GM06990 (cell line): Measurements from ENCODE around the gene CCDC187.

Experiments
- DNase-seq: peaks from one replicate; pipeline ENCODE4 v3.0.0-alpha.2; 2011; ENCODE audit not compliant: insufficient read length; ENCODE audit errors: extremely low read depth
- H3K27me3 ChIP-seq: replicated peaks from 2 replicates; pipeline ENCODE4 v1.6.0; 2011; ENCODE audit warnings: low read length; ENCODE audit not compliant: control insufficient read depth, insufficient read depth
- H3K36me3 ChIP-seq: 2 replicates; pipeline ENCODE4 v1.5.1; 2011; ENCODE audit warnings: low read length; ENCODE audit not compliant: control insufficient read depth, insufficient read depth
- H3K4me3 ChIP-seq: replicated peaks from 2 replicates; pipeline ENCODE4 v1.5.1; 2011; ENCODE audit warnings: low read depth, mild to moderate bottlenecking, control low read depth, low read length
- TF ChIP-seq, protein P1 (sequence below): IDR thresholded peaks from 2 replicates; pipeline ENCODE4 v1.5.1; 2011; ENCODE audit warnings: low read length, control low read depth, mild to moderate bottlenecking, inconsistent platforms; ENCODE audit not compliant: insufficient read depth, poor library complexity, severe bottlenecking

CCDC187 gene

DNA sequence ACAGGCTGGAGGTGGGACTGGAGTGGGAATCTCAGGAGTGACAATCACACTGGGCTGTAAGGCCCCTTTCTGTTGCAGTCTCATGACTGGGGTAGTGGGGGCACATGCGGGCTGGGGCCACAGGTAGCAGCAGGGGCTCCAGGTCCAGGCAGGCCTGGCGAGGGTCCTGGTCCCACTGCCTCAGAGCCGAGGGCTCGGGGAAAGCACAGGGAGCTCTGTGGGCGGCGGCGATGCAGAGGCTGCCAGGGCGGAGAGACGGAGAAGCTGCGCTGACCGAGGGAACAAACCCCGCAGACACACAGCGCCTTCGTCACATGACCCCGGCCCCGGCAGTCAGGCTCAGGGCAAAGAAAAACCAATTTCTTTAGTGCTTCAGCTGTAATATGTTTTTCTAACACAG is 93.6 kb downstream of the CCDC187 start:
- no peak for DNase-seq
- no peaks in the 10 kb centered on the region for H3K27me3 ChIP-seq
- no peak overlapping the region for H3K4me3 ChIP-seq
- peaks cover 27% of the 10 kb centered on the region for H3K36me3 ChIP-seq
- TF ChIP-seq, protein P1, sequence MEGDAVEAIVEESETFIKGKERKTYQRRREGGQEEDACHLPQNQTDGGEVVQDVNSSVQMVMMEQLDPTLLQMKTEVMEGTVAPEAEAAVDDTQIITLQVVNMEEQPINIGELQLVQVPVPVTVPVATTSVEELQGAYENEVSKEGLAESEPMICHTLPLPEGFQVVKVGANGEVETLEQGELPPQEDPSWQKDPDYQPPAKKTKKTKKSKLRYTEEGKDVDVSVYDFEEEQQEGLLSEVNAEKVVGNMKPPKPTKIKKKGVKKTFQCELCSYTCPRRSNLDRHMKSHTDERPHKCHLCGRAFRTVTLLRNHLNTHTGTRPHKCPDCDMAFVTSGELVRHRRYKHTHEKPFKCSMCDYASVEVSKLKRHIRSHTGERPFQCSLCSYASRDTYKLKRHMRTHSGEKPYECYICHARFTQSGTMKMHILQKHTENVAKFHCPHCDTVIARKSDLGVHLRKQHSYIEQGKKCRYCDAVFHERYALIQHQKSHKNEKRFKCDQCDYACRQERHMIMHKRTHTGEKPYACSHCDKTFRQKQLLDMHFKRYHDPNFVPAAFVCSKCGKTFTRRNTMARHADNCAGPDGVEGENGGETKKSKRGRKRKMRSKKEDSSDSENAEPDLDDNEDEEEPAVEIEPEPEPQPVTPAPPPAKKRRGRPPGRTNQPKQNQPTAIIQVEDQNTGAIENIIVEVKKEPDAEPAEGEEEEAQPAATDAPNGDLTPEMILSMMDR, result no peak

DNA sequence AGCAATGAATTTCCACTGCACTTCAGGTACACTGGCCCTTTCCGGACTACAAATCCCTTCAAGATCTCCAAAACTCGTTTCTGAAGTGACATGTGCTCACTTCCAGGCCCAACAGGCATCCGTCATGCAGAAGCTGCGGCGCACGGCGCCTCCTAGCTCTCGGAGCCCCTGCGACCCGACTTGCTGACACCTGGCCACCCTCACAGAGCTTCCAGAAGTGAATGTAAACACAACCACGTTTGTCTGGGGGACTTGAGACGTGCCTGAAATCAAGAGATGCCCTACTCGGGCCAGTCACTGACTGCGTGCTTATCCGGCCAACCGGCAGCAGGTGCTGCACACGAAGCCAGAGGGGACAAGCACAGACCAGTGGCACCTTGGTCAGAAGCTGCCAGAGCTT is 94.1 kb downstream of the CCDC187 start:
- DNase-seq, result no peak
- Histone ChIP-seq H3K27me3 (peaks cover under 1% of the 10 kb centered on the region; the same call in 1 of the 2 replicates), H3K4me3 (no peak overlapping the region), H3K36me3 (peaks cover 24% of the 10 kb centered on the region)
- TF ChIP-seq, protein P1, result no peak

DNA sequence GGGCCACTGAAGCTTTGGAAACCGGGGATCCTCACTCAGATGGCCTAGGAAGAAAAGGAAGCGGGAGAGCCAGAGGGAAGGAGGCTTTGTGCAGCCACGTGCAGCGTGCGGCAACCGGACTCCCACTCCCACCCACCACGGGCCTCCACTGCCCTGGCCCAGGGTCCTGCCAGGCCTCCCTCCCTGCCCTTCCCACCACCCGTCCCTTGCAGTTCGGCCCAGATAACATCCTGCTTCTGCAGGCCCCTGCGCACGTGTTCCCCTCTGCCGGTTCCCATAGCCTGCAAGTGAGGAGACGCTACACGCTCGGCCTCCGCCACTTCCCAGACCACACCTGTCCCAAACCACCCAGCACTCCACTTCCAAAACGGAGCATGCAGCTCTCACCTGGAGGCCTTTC is 94.7 kb downstream of the CCDC187 start:
- H3K4me3 ChIP-seq, result no peak overlapping the region
- peaks cover 18% of the 10 kb centered on the region for H3K36me3 ChIP-seq
- peaks cover 2% of the 10 kb centered on the region; the same call in 1 of the 2 replicates for H3K27me3 ChIP-seq
- TF ChIP-seq, protein P1, result no peak
- no peak for DNase-seq

DNA sequence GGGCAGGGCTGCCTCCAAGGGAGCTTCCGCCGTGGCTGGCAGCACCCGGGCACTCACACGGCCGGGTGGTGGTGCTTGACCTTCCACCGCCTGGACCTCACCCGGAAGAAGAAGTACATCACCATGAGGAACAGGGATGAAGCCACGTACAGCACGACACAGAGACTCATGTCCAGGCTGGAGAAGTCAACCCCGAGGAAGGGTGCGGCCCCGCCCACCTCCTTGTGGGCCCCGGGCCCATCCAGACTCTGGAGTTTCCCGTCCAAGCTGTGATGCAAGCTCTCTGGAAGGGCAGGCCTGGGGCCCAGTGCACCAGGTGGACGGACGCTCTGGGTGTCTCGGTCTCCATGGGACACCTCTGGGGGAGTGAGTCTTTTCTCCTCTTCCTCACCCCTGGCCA is 95.2 kb downstream of the CCDC187 start:
- Histone ChIP-seq H3K4me3 (no peak overlapping the region), H3K36me3 (peaks cover 16% of the 10 kb centered on the region), H3K27me3 (peaks cover 2% of the 10 kb centered on the region; the same call in 1 of the 2 replicates)
- TF ChIP-seq, protein P1, result no peak
- no peak for DNase-seq

DNA sequence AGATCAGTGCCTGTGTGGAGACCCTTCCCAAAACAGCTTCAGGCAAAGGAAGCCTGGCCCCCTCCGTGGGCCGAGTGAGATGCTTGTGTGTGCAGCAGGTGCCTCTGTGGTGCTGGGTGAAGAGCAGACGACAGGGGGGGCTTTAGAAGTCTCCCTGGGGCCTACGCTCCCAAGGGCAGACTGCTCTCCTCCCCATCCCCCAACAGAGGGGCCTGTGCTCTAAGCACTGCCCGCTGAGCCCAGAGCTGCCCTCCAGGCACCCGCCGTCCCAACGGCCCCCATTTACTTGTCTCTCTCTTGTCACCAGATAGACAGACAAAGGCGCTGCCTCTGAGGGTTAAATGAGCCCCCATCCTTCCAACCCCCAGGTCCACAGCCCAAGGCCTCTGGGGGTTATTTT is 96.3 kb downstream of the CCDC187 start:
- peaks cover 10% of the 10 kb centered on the region for H3K36me3 ChIP-seq
- no peak for DNase-seq
- TF ChIP-seq, protein P1, result no peak
- no peak overlapping the region for H3K4me3 ChIP-seq
- H3K27me3 ChIP-seq, result peaks cover 2% of the 10 kb centered on the region; the same call in 1 of the 2 replicates

DNA sequence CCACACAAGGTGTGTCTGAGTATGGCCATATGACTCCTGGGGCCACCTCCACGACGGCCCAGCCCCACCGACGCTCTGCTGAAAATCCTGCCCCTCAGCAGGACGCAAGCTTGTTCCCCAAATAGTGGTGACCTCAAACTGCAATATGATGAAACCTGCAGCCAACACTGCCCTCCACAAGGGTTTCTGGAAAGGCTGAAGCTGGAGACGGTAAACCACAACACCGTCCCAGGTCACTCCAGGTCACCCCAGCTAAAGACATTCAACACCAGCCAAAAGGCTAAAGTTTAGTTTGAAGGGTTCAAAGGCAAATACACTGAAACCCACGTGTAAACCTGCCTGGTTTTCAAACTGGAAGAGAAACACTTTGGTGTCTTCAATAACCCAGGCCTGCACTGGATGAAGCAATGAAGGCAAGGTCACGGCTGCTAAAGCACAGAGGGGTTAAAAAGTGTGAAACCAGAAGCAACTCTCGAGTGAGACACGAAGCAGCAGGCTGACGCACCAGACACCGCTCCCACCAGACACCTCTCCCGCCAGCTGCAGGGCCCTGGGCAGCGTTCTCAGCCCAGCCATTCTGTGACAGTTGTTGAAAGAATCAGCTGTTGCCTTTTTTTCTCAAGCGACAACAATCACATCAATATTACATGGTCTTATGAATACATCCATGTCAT is 97.2 kb downstream of the CCDC187 start:
- TF ChIP-seq, protein P1, result no peak
- Histone ChIP-seq H3K4me3 (no peak overlapping the region), H3K36me3 (peaks cover 10% of the 10 kb centered on the region), H3K27me3 (peaks cover 2% of the 10 kb centered on the region; the same call in 1 of the 2 replicates)
- DNase-seq, result no peak
